ENCODE results near the gene KIFC1.

Gene KIFC1

DNA sequence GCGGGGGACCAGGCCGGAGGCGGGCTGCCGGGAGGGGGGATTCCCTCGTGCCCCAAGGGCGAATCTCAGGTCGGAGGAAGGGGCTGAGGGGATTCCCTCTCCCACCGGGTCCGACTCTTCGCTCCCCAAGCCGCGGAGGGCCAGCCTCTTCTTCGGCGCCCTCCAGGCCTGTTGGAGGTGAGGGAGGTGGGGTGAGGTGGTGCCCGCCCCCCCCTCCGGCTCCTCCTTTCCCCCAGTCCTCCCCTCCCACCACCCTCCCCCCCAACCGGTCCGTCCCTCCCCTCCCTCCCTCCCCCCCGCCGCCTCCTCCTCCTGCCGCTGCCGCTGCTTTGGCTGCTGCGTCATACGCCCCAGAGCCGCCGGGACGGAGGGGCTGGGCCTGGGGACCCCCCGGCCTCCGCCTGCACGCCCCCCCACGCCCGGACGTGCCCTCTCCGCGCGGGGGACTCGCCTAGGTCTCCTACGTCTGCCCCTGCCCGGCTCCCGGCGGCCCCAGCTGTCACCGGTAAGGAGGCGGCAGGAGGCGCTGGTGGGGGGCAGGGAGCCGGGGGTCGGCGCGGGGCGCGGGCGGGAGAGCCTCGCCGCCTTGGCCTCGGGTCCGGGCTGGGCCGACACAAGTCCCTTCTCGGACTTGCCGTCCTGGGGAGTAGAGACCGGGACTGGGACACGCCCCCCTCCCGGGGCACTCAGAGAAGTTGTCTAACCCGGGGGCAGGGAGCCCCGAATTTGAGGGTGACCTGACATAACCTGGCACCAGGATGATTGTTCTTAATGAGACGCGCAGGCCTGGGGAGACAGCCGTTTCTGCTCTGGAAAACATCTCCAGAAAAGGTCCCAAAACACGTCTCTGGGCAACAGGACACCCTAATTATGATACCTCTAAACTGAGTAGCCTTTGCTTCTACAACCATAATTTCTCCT lies 19.3 kb downstream of the KIFC1 start, which contains the start of gene PHF1:
Gene PHF1 (plus strand): TSS at position 304 of the 921 bp plus-strand sequence. CDS start 1,250 bp downstream, outside the sequence.
- Histone ChIP-seq H3K9me3 (no peaks in the 10 kb centered on the region), H3K9ac (peak within 1 kb of the TSS; percentile 83), H3K36me3 (peaks cover 60% of the 10 kb centered on the region), H3K27ac (peak within 1 kb of the TSS; percentile 79), H3K27me3 (no peaks in the 10 kb centered on the region), H4K20me1 (peaks cover 38% of the 10 kb centered on the region), H3K4me1 (peaks cover 60% of the 10 kb centered on the region), H3K4me3 (peak within 1 kb of the TSS; percentile 80), H3K4me2 (peak within 1 kb of the TSS; percentile 96)
- no peak for TF ChIP-seq Cebpa-rat (IDR thresholded peaks at IDR 0.05)

GRCh38 chr6:33411632-33412005 lies 20.0 kb downstream of the KIFC1 start:
- Histone ChIP-seq H3K4me2 (peak overlapping the region; percentile 96), H3K27me3 (no peaks in the 10 kb centered on the region), H3K9ac (peak overlapping the region; percentile 83), H3K9me3 (no peaks in the 10 kb centered on the region), H3K4me1 (peaks cover 66% of the 10 kb centered on the region), H3K4me3 (peak overlapping the region; percentile 80), H4K20me1 (peaks cover 44% of the 10 kb centered on the region), H3K27ac (peak overlapping the region; percentile 74; the same call in 1 of the 2 replicates), H3K36me3 (peaks cover 59% of the 10 kb centered on the region)
- no peak for TF ChIP-seq Cebpa-rat (IDR thresholded peaks at IDR 0.05)

DNA sequence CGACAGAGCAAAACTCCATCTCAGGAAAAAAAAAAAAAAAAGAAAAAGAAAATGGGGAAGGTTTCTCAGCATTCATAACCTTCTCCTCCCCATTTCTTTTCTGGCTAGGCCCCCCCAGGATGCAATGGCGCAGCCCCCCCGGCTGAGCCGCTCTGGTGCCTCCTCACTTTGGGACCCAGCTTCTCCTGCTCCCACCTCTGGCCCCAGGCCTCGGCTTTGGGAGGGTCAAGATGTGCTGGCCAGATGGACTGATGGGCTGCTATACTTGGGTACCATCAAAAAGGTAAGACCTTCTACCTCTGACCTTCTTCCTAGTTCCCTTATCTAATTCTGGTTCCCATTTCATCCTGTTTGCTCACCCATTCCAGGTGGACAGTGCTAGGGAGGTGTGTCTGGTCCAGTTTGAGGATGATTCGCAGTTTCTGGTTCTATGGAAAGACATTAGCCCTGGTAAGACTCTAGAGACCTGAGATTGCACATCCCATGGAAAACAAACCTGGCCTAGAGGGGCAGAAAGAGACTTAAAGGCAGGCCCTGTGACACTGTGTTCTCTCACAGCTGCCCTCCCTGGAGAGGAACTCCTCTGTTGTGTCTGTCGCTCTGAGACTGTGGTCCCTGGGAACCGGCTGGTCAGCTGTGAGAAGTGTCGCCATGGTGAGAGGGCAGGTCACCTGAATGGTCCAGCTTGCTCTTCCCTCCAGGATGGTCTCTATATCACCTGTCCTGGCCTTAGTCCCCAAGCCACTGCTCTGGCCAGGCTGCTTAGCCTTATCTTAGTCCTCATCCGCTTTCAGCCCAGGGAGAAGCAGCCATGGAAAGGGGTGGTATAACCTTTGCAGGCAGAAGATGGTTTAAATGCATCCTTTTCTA lies 20.8 kb downstream of the KIFC1 start:
- Histone ChIP-seq H3K27me3 (no peaks in the 10 kb centered on the region), H4K20me1 (peaks cover 52% of the 10 kb centered on the region), H3K36me3 (peaks cover 51% of the 10 kb centered on the region), H3K4me3 (peak overlapping the region; percentile 80; the same call in 1 of the 2 replicates), H3K9ac (no peak overlapping the region), H3K9me3 (no peaks in the 10 kb centered on the region), H3K4me1 (peaks cover 74% of the 10 kb centered on the region), H3K4me2 (peak overlapping the region; percentile 96), H3K27ac (no peak overlapping the region)
- no peak for TF ChIP-seq Cebpa-rat (IDR thresholded peaks at IDR 0.05)

- Histone ChIP-seq H3K4me1 (peaks cover 77% of the 10 kb centered on the region), H3K36me3 (peaks cover 42% of the 10 kb centered on the region), H3K9ac (no peak overlapping the region), H3K27me3 (no peaks in the 10 kb centered on the region), H3K4me3 (no peak overlapping the region), H3K4me2 (peak overlapping the region; percentile 98), H3K9me3 (no peaks in the 10 kb centered on the region), H3K27ac (peak overlapping the region; percentile 29; the same call in 1 of the 2 replicates), H4K20me1 (peaks cover 53% of the 10 kb centered on the region)
- no peak for TF ChIP-seq Cebpa-rat (IDR thresholded peaks at IDR 0.05)
Observed at GRCh38 chr6:33413241-33414120, 21.9 kb downstream of the KIFC1 start.

GRCh38 chr6:33414592-33415271 lies 23.1 kb downstream of the KIFC1 start:
- H3K9ac ChIP-seq = peak overlapping the region; percentile 7; the same call in 1 of the 2 replicates
- H3K4me3 ChIP-seq = 0 out of 2 replicates have a peak overlapping the region, but pooled peaks have one; percentile 6
- H3K4me1 ChIP-seq = peaks cover 81% of the 10 kb centered on the region
- H3K9me3 ChIP-seq = no peaks in the 10 kb centered on the region
- peak overlapping the region; percentile 98 for H3K4me2 ChIP-seq
- H4K20me1 ChIP-seq = peaks cover 53% of the 10 kb centered on the region
- peak overlapping the region; percentile 29; the same call in 1 of the 2 replicates for H3K27ac ChIP-seq
- no peak for TF ChIP-seq Cebpa-rat (IDR thresholded peaks at IDR 0.05)
- H3K27me3 ChIP-seq = no peaks in the 10 kb centered on the region
- peaks cover 42% of the 10 kb centered on the region for H3K36me3 ChIP-seq

- H3K36me3 ChIP-seq = peaks cover 42% of the 10 kb centered on the region
- peak overlapping the region; percentile 98 for H3K4me2 ChIP-seq
- H3K27ac ChIP-seq = no peak overlapping the region
- H3K4me1 ChIP-seq = peaks cover 80% of the 10 kb centered on the region
- TF ChIP-seq Cebpa-rat (IDR thresholded peaks at IDR 0.05) = no peak
- H3K27me3 ChIP-seq = no peaks in the 10 kb centered on the region
- H4K20me1 ChIP-seq = peaks cover 53% of the 10 kb centered on the region
- no peaks in the 10 kb centered on the region for H3K9me3 ChIP-seq
- peak overlapping the region; percentile 81 for H3K9ac ChIP-seq
- peak overlapping the region; percentile 81 for H3K4me3 ChIP-seq
Observed at GRCh38 chr6:33415831-33416230, 24.2 kb downstream of the KIFC1 start.

DNA sequence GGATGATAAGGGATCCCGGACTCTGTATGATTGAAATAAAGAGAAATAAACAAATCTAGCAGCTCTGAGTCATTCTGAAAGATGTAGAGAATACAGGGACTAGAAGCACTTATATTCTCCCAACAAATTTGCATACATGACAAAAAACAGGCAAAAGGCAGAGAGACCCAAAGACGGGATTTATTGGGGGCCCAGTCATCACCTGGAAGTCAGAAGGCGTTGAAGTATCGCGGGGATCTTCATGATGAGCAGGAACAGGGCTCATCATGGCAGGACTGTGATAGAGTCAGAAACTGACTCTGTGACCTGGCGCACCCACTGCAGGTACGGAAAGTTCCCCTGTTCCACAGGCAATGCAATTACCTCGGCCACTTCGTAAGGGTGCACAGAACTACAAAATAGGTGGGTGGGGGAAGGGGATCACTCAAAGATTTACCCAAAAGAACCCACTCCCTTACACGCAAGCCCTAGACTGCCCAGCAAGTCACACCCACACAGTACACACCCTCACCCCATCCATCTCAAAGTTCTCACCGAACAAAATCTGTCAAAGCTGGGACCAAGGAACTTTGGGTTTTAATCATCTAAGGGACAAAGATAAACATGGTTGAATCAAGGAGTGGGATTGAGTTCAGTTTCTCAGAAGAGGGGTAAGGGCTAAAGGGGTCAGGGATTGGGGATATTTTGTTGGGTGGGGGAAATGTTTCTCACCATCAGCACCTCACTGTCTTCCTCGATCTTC lies 24.9 kb downstream of the KIFC1 start:
- peaks cover 49% of the 10 kb centered on the region for H4K20me1 ChIP-seq
- TF ChIP-seq Cebpa-rat (IDR thresholded peaks at IDR 0.05) = no peak

More for the DNA sequence above, 24.9 kb downstream of the KIFC1 start:
- Histone ChIP-seq H3K9me3 (no peaks in the 10 kb centered on the region), H3K27ac (0 out of 2 replicates have a peak overlapping the region, but pooled peaks have one; percentile 71), H3K27me3 (no peaks in the 10 kb centered on the region; the same call in 1 of the 2 replicates), H3K4me3 (peak overlapping the region; percentile 81), H3K4me1 (peaks cover 79% of the 10 kb centered on the region), H3K9ac (peak overlapping the region; percentile 81), H3K4me2 (peak overlapping the region; percentile 98), H3K36me3 (peaks cover 42% of the 10 kb centered on the region)

Measured in BLaER1 (cell line).